Measurements from ENCODE around the gene FNDC1.

DNA sequence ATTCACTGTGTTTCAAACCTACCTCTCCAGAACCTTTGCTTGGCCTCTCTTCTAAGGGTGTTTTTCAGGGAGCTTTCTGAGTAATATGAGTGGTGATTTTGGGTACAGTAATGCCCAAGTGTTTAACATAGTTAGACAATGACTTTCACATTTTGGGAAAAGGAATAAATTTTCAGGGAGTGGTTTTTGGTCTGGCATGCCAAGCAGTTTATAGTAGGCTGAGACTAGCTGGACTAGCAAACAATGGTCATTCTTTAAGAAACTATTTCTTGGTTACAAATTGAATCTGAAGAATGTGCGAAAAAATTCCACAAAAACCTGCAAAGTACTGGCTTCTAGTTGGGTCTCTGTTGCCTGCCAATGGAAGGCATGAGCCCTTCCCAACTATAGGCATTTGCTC is 15.4 kb downstream of the FNDC1 start:
- TF ChIP-seq, protein P1, sequence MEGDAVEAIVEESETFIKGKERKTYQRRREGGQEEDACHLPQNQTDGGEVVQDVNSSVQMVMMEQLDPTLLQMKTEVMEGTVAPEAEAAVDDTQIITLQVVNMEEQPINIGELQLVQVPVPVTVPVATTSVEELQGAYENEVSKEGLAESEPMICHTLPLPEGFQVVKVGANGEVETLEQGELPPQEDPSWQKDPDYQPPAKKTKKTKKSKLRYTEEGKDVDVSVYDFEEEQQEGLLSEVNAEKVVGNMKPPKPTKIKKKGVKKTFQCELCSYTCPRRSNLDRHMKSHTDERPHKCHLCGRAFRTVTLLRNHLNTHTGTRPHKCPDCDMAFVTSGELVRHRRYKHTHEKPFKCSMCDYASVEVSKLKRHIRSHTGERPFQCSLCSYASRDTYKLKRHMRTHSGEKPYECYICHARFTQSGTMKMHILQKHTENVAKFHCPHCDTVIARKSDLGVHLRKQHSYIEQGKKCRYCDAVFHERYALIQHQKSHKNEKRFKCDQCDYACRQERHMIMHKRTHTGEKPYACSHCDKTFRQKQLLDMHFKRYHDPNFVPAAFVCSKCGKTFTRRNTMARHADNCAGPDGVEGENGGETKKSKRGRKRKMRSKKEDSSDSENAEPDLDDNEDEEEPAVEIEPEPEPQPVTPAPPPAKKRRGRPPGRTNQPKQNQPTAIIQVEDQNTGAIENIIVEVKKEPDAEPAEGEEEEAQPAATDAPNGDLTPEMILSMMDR (conservative IDR thresholded peaks at IDR 0.05; ENCODE audit: low read depth, low read length) = no peak
- no peak for TF ChIP-seq EZH2phosphoT487 (IDR thresholded peaks at IDR 0.05; ENCODE audit: borderline replicate concordance, low read length)
- TF ChIP-seq EZH2 (IDR thresholded peaks at IDR 0.05; ENCODE audit: low read length, unreplicated experiment) = no peak
